ENCODE results near the gene UBTD2.
A peak's percentile ranks its signal among the peaks of the same experiment; 100 is the strongest.

UBTD2 gene

GRCh38 chr5:172166030-172166826, 117.3 kb downstream of the UBTD2 start:
- DNase-seq, result no peak

- no peak for DNase-seq
These were observed 118.1 kb downstream of the UBTD2 start for GRCh38 chr5:172165465-172165864.

GRCh38 chr5:172164769-172165212, 118.8 kb downstream of the UBTD2 start:
- no peak for DNase-seq

- no peak for DNase-seq
These were observed 120.2 kb downstream of the UBTD2 start for GRCh38 chr5:172163346-172163745.

- no peak for DNase-seq
These were observed 120.6 kb downstream of the UBTD2 start for GRCh38 chr5:172162987-172163343.

- DNase-seq, result peak; percentile 36
These were observed 121.1 kb downstream of the UBTD2 start for GRCh38 chr5:172162323-172162986.

GRCh38 chr5:172160506-172160905, 123.1 kb downstream of the UBTD2 start:
- no peak for DNase-seq

Data from EL (cell line).